Lower lobe of right lung (tissue), 2 donors: ENCODE results near the gene CCDC85C. TPM values are rescaled to one million over a fixed set of nuclear protein-coding genes. Genes with fewer than 3 reads are reported as not detected.

Experiments used
- ATAC-seq, 2 donors: fragments of 200-7000 bp; cut with Tn5 transposase; one replicate each; pipeline ENCODE4 v1.9.1; 2020 to 2022; ENCODE audit warnings: mild to moderate bottlenecking in 2 of 2, moderate library complexity in 2 of 2
- DNase-seq: peaks from one replicate; pipeline ENCODE4 v3.0.0-alpha.2; 2020
- H3K27ac ChIP-seq: fragments of 200-600 bp; one replicate; pipeline ENCODE4 v1.8.0; 2022
- H3K27me3 ChIP-seq: fragments of 200-600 bp; one replicate; pipeline ENCODE4 v1.8.0; 2022; ENCODE audit warnings: low read depth
- H3K36me3 ChIP-seq: fragments of 200-600 bp; one replicate; pipeline ENCODE4 v1.8.0; 2022; ENCODE audit warnings: mild to moderate bottlenecking
- H3K4me1 ChIP-seq: fragments of 200-600 bp; one replicate; pipeline ENCODE4 v1.8.0; 2022
- H3K4me3 ChIP-seq: fragments of 200-600 bp; one replicate; pipeline ENCODE4 v1.8.0; 2022; ENCODE audit warnings: mild to moderate bottlenecking
- H3K9me3 ChIP-seq: fragments of 200-600 bp; one replicate; pipeline ENCODE4 v1.8.0; 2022
- intact Hi-C: fragments of 100-400 bp; cut with DNase I; formaldehyde crosslinking; loops from one replicate; pipeline ENCODE4 v1.11.0; 2022
- total RNA-seq: library from RNA; stranded (reverse); fragmentation: NEBNext Ultra II Directional; extraction: Animal tissue kit (Norgen Biotek cat#: 25700); gene quantifications from one replicate; pipeline ENCODE4 v1.2.1, GENCODE V29; 2021
- TF ChIP-seq, protein P1 (sequence below): fragments of 200-600 bp; IDR thresholded peaks from one replicate; pipeline ENCODE4 v1.8.0; 2022; ENCODE audit warnings: antibody characterized with exemption, mild to moderate bottlenecking
- donor health status: DM: no; HTN: yes; CAD: no; lungs with severe emphysema.

CCDC85C gene
- total RNA-seq, 1 donor from 2014 or later, result 15.3 TPM

DNA sequence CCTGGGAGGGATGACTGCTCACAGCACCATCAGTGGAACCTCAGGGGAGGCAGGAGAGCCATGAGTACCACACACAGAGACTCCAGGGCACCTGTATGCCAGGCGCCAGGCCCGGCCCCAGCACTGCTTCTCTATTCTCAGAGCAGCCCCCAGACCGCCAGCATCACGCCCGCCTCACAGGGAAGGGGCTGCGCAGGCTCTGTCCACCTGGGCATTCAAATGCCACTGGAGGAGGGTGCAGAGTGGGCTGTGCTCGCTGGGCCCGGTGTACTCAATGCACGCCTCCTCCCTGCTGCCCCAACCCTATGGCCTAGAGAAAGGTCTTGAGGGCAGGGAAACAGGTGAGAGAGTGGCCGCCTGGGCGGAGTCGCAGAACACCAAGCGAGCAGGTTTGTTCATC lies 43.6 kb downstream of the CCDC85C start:
- DNase-seq (no peak), ATAC-seq (no peak)
- H3K4me1 ChIP-seq, result peaks cover 26% of the 10 kb centered on the region
- H3K4me3 ChIP-seq, result no peak overlapping the region
- TF ChIP-seq, protein P1, sequence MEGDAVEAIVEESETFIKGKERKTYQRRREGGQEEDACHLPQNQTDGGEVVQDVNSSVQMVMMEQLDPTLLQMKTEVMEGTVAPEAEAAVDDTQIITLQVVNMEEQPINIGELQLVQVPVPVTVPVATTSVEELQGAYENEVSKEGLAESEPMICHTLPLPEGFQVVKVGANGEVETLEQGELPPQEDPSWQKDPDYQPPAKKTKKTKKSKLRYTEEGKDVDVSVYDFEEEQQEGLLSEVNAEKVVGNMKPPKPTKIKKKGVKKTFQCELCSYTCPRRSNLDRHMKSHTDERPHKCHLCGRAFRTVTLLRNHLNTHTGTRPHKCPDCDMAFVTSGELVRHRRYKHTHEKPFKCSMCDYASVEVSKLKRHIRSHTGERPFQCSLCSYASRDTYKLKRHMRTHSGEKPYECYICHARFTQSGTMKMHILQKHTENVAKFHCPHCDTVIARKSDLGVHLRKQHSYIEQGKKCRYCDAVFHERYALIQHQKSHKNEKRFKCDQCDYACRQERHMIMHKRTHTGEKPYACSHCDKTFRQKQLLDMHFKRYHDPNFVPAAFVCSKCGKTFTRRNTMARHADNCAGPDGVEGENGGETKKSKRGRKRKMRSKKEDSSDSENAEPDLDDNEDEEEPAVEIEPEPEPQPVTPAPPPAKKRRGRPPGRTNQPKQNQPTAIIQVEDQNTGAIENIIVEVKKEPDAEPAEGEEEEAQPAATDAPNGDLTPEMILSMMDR, result no peak
- H3K27ac ChIP-seq, result no peak overlapping the region
- H3K27me3 ChIP-seq, result no peaks in the 10 kb centered on the region
- no peaks in the 10 kb centered on the region for H3K9me3 ChIP-seq
- intact Hi-C loops, result no loop called here
- H3K36me3 ChIP-seq, result no peaks in the 10 kb centered on the region

DNA sequence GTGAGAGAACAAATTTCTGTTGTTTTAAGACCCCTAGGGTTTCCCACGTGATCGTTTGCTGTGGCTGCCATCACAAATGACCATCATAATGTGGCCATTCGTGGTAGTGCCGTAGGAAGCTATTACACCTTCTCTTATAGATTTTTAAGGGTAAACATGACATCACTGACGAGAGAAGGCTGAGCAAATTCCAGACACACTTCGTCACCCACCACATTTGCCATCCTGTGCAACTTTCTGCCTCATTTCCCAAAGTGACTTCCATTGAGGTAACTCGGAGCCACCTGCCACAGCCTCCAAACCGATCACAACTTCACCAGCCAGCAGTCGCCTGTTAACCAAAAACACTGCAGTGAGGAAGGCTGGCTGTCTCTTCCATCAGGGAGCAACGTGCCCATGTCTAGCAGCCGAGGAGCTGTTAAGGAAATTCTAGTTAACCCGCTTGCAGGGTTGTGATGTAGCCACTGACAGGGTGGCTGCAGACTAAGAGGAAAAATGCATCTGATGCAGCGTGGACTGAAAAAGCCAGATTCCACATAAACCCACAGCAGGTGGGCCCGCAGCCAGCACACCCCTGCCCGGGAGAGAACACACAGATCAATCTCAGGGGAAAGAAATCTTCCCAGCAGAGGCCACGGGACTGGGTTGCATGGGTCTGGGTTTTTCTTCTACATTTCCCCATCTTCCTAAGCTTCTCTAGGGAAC lies 44.6 kb downstream of the CCDC85C start:
- H3K9me3 ChIP-seq, result no peaks in the 10 kb centered on the region
- H3K4me3 ChIP-seq, result no peak overlapping the region
- peaks cover 25% of the 10 kb centered on the region for H3K4me1 ChIP-seq
- H3K27ac ChIP-seq, result no peak overlapping the region
- intact Hi-C loops, result no loop called here
- DNase-seq (no peak), ATAC-seq (no peak)
- TF ChIP-seq, protein P1, result no peak
- no peaks in the 10 kb centered on the region for H3K27me3 ChIP-seq
- no peaks in the 10 kb centered on the region for H3K36me3 ChIP-seq

DNA sequence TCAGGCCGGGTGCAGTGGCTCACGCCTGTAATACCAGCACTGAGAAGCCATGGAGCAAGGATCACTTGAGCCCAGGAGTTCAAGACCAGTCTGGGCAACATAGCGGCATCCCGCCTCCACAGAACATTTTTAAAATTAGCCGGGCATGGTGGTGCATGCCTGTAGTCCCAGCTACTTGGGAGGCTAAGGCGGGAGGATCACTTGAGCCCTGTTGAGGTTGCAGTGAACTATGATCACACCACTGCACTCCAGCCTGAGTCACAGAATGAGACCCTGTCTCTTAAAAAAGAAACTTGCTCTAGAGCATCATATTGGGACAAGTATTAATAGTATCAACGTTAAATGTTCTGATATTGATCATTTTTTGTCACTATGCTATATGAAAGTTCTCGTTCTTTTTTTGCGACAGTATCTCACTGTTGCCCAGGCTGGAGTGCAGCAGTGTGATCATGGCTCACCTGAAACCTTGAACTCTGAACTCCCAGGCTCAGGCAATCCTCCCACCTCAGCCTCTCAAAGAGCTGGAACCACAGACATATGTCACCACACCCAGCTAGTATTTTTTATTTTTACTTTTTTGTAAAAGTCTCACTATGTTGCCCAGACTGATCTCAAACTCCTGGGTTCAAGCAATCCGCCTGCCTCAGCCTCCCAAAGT lies 47.7 kb downstream of the CCDC85C start:
- no peak for DNase-seq
- intact Hi-C loops, result no loop called here
- H3K4me1 ChIP-seq, result peaks cover 10% of the 10 kb centered on the region
- no peak overlapping the region for H3K4me3 ChIP-seq
- no peaks in the 10 kb centered on the region for H3K9me3 ChIP-seq
- TF ChIP-seq, protein P1, result no peak
- H3K36me3 ChIP-seq, result no peaks in the 10 kb centered on the region
- no peak overlapping the region for H3K27ac ChIP-seq
- H3K27me3 ChIP-seq, result no peaks in the 10 kb centered on the region
- ATAC-seq, result no peak

DNA sequence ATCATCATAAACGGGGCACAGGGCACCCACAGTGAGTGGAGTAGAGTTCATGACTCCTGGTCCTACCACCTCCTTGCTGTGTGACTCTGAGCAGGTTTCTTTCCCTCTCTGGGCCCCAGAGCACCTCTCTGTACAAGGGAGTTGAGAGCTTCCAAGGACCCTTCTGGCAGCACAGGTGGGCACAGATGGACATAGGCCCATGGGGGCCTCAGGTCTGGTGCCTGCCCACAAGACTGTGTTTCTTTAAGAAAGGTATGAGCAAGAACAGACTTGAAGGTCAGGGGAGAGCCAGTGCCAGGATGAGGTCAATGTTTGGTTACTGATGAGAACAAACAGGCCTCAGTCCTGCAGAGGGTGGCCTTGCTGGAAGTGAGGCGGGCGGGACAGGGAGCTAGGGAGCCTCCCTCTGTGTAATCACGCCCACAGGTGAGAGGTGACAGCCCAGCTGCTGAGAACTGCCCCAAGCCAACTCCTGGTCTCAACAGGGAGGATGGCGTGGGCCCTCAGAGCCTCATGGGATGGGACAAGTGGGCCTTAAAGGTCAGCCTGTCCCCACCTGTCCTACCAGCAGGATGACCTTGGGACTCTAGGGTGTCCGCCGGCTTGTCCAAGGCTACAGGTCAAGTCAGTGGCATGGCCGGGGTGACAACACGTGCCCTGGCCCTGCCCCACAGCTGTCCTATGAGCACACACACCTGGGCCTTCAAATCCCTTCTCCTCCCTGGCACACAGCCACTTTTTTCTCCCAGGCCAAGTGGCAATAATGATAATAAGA lies 49.1 kb downstream of the CCDC85C start:
- peak; percentile 47 to 85 for ATAC-seq
- TF ChIP-seq, protein P1, result no peak
- H3K27ac ChIP-seq, result no peak overlapping the region
- H3K36me3 ChIP-seq, result no peaks in the 10 kb centered on the region
- no peak for DNase-seq
- no peaks in the 10 kb centered on the region for H3K9me3 ChIP-seq
- intact Hi-C loops, result no loop called here
- no peak overlapping the region for H3K4me3 ChIP-seq
- no peaks in the 10 kb centered on the region for H3K27me3 ChIP-seq
- H3K4me1 ChIP-seq, result peaks cover 10% of the 10 kb centered on the region

DNA sequence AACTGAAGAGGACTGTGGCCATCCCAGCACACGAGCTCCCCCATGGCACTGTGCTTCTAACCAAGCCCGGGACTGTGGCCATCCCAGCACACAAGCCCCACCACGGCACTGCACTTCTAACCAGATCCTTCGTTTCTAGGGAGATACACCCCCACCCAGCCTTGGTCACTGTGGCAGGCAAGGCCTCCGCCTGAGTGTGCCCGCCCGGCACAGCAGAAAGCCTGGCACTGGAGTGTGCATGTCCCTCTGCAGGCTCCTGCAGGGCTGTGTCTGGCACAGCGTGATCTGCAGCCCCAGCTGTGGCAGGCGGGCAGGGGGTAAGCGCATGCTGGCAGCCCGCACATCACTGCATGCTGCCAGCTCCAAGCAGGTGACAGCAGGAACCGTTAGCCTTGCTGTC lies 49.8 kb downstream of the CCDC85C start:
- DNase-seq (no peak), ATAC-seq (peak; percentile 22 to 64)
- H3K27ac ChIP-seq, result no peak overlapping the region
- TF ChIP-seq, protein P1, result no peak
- intact Hi-C loops, result no loop called here
- H3K36me3 ChIP-seq, result no peaks in the 10 kb centered on the region
- H3K4me3 ChIP-seq, result no peak overlapping the region
- H3K27me3 ChIP-seq, result no peaks in the 10 kb centered on the region
- H3K9me3 ChIP-seq, result no peaks in the 10 kb centered on the region
- peaks cover 10% of the 10 kb centered on the region for H3K4me1 ChIP-seq
